Neuron (in vitro differentiated cells): ENCODE data around the gene EEF1A2.
"Not testable (repeated sequence)": the region's sequence is repeated elsewhere in the genome, so short reads cannot be mapped to it uniquely, and the experiment has no call there.

Experiments
- H2AFZ ChIP-seq: one replicate; pipeline ENCODE4 v1.6.1; 2013; ENCODE audit warnings: low read depth, mild to moderate bottlenecking, inconsistent platforms, low read length, moderate library complexity
- H3K27me3 ChIP-seq: one replicate; pipeline ENCODE4 v1.6.1; 2013; ENCODE audit warnings: low read length; ENCODE audit not compliant: insufficient read depth
- H3K36me3 ChIP-seq: one replicate; pipeline ENCODE4 v1.6.1; 2013; ENCODE audit warnings: low read length; ENCODE audit not compliant: insufficient read depth
- H3K4me1 ChIP-seq: one replicate; pipeline ENCODE4 v1.6.1; 2013; ENCODE audit warnings: low read length; ENCODE audit not compliant: insufficient read depth
- H3K4me3 ChIP-seq: 2 replicates; pipeline ENCODE4 v1.5.1; 2013; ENCODE audit warnings: mild to moderate bottlenecking, low read length, moderate library complexity
- H3K9me3 ChIP-seq: one replicate; pipeline ENCODE4 v1.6.1; 2013; ENCODE audit warnings: low read length

Gene EEF1A2

DNA sequence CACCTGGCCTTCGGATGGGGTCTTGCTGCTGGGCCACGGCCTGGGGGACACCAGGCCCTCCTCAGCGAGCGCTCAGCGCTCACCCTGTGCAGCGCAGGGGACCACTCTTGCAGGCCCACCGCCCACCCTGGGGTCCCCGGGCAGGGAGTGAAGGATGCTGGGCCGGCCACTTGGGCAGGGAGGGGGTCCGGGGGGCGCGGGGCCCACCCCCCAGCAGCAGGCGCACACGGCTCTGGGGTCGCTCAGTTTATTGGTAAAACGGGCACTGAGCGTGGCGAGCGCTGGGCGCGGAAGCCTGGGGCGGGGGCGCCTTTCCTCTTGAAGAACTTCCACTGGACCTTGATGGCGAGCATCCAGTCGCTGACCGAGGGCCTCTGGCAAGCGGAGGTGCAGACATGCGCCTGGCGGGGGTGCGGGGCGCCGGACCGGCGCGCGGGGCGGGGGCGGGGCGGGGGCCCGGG lies 11.1 kb downstream of the EEF1A2 start:
- Histone ChIP-seq H3K36me3 (peaks cover 4% of the 10 kb centered on the region), H3K9me3 (peaks cover 10% of the 10 kb centered on the region), H3K4me3 (no peak overlapping the region), H3K4me1 (peaks cover 8% of the 10 kb centered on the region), H3K27me3 (peaks cover 17% of the 10 kb centered on the region), H2AFZ (no peak overlapping the region)

DNA sequence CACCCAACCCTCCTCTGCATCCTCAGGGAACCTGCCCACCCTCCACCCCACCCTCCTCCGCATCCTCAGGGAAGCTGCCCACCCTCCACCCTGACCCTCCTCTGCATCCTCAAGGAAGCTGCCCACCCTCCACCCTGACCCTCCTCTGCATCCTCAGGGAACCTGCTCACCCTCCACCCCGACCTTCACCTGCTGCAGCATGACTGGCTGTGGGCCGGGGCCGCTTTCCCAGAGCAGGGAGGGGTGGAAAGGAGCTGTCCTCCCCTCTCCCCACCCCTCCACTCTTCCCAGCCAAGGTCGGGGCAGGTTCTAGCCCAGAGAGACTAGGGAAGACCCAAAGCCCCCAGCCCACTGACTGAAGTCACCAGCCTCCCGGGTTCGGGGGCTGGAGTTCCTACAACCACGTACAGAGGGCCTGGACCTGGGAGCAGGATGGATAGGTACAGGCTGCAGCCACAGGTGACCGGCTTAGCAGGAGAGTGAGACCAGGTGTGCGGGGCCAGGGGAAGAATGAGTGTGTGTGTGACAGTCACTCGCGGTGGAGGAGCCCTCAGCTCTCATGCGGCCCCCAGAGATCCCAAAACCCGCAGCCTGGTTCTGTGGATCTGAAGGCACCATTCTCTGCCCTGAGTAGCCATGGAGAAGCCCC lies 11.6 kb downstream of the EEF1A2 start:
- Histone ChIP-seq H3K36me3 (no peaks in the 10 kb centered on the region), H3K27me3 (peaks cover 17% of the 10 kb centered on the region), H3K4me3 (no peak overlapping the region), H2AFZ (no peak overlapping the region), H3K4me1 (peaks cover 8% of the 10 kb centered on the region), H3K9me3 (peaks cover 6% of the 10 kb centered on the region)

DNA sequence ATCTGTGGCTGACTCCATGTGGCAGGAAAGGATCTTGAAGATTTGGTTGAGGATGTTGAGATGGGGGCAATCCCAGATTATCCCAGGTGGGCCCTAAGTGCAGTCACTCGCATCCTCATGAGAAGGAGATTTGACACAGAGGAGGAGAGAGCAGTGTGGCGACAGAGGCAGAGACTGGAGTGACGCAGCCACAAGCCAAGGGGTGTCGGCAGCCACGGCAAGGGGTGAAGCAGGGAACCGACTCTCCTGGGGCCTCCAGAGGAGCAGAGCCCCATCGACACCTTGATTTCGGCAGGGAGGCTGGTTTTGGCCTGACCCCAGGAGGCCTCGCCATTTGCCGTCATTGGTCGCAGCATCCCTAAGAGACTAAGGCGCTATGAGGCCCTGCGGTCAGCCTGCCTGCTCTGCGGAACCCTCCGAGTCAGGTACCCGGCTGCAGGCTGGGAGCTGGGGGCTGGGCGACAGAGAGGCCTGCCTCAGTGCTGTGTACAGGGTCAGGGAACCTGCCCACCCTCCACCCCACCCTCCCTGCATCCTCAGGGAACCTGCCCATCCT lies 12.5 kb downstream of the EEF1A2 start:
- H3K36me3 ChIP-seq = no peaks in the 10 kb centered on the region
- peaks cover 6% of the 10 kb centered on the region for H3K9me3 ChIP-seq
- no peak overlapping the region for H2AFZ ChIP-seq
- no peak overlapping the region for H3K4me3 ChIP-seq
- H3K4me1 ChIP-seq = peaks cover 8% of the 10 kb centered on the region
- peaks cover 19% of the 10 kb centered on the region for H3K27me3 ChIP-seq

DNA sequence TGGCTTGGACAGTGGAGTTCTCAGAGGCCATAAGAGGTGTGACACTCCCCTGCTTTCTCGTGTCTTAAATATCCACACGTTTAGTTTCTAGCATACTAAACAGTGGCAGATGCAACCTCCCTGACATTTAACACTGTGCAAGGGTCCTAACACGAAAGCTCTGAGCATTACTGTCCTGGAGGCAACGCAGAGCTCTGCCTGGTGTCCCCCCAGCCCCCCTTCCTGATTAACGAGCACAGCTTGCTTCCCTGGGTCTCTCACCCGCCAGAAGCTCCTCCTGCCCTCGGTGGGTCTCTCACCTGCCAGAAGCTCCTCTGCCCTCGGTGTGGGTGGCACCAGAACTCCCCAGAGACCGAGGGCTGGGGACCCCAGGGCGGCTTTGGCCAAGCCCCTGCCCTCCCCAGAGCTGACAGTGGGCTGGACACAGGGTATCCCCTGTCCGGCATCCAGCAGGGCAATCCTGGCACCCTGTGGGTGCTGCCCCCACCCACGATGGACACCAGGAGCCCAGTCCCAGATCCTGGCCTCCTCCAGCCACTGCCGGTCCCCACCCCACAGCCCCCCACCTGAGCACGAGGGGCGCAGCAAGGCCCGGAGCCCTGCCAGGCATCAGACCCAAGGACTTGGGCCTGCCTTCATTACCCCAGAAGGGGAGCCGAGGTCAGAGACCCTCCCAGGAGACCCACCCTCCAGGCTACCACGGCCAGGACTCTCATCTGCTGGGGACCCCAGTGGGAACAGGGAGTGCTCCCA lies 14.1 kb downstream of the EEF1A2 start:
- Histone ChIP-seq H3K9me3 (peaks cover 6% of the 10 kb centered on the region), H3K27me3 (peaks cover 22% of the 10 kb centered on the region), H2AFZ (no peak overlapping the region), H3K4me1 (peaks cover 8% of the 10 kb centered on the region), H3K36me3 (no peaks in the 10 kb centered on the region), H3K4me3 (no peak overlapping the region)

DNA sequence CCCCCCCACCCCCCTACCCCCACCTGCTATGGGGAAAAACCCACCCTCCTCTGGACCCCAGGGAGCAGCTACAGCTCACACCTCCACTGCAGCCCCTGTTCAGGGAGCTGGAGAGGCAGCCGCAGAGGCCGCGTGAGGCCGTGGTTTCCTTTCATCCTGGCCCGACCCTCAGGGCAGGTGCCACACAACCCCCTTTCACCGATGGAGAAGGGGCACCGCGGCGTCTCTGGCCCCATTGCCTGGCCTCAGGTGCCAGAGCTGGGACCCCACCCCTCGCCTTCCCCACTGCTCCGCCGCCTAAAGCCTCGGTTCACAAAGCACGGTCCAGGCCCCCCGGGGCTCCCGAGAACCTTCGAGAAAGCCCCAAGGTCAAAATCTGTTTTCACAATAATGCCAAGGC lies 14.6 kb downstream of the EEF1A2 start:
- peaks cover 21% of the 10 kb centered on the region for H3K27me3 ChIP-seq
- H2AFZ ChIP-seq = no peak overlapping the region
- peaks cover 6% of the 10 kb centered on the region for H3K9me3 ChIP-seq
- no peak overlapping the region for H3K4me3 ChIP-seq
- H3K4me1 ChIP-seq = peaks cover 8% of the 10 kb centered on the region
- H3K36me3 ChIP-seq = no peaks in the 10 kb centered on the region

DNA sequence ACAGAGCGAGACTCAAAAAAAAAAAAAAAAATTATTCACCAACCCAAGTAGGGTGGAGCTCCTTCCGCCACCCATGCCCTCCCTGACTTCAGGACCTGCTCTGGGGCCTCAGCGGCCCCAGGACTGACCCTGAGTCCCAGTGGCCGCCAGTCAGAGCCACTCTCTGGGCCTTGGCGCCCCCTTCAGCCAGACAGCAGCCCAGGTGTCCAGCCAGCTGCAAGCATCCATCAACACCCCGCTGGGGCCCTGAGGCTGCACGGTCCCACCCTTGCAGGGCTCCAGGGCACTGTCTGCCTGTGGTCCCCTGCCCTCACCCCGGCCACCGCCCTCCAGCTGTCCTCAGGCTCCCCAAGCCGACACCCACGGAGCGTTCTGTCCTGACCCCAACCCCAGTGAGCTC lies 15.0 kb downstream of the EEF1A2 start:
- Histone ChIP-seq H3K9me3 (peaks cover 6% of the 10 kb centered on the region), H3K36me3 (no peaks in the 10 kb centered on the region), H3K27me3 (peaks cover 20% of the 10 kb centered on the region), H3K4me3 (no peak overlapping the region), H2AFZ (no peak overlapping the region), H3K4me1 (peaks cover 8% of the 10 kb centered on the region)

DNA sequence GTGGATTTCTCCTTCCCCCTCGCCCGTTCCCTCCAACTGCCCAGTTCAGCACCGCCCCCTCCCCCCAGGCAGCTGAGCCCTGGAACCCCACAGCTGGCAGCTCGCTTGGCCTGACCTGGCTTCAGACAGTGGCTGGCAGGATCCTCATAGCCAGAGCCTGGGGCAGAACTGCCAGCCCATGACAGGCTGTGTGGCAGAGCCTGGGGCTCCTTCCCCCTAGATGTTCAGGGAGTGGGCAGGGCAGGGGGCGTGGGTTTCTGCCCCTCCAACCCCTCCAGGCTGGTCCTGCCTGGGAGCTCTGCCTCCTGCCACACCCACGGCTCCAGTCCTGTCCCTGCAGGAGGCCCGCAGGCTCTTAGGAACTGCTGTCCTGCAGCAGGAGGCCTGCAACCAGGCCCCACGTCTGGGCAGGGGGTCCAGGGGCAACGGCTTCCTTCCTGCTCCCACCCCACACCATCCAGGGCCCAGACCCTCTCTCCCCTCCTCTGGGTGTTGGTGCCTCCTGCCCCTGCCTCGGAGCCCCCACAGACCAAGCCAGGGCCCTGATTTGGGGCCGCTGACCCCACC lies 16.8 kb downstream of the EEF1A2 start:
- H3K36me3 ChIP-seq = no peaks in the 10 kb centered on the region
- H3K4me3 ChIP-seq = no peak overlapping the region
- H3K4me1 ChIP-seq = peaks cover 8% of the 10 kb centered on the region
- H3K9me3 ChIP-seq = peaks cover 6% of the 10 kb centered on the region
- peaks cover 17% of the 10 kb centered on the region for H3K27me3 ChIP-seq
- no peak overlapping the region for H2AFZ ChIP-seq

DNA sequence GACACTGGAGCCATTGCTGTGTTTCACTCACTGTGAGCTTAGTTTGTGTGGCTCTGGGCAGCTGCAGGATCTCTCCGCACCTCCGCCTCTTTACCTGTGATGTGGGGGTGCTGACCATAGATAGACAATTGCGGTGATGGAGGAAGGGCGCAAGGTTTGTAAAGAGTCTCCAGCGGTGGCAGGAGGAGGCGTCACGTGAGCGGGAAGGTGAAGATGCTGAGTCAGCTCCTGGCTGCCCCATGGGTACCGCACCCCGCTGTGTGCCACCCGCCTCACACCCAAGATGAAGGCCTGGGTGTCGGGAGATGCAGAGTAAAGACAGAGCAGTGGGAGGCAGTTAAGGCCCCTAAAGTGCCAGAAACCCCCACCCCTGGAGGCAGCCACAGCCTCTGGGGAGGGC lies 17.4 kb downstream of the EEF1A2 start:
- peaks cover 8% of the 10 kb centered on the region for H3K4me1 ChIP-seq
- no peak overlapping the region for H2AFZ ChIP-seq
- peaks cover 19% of the 10 kb centered on the region for H3K27me3 ChIP-seq
- peaks cover 3% of the 10 kb centered on the region for H3K9me3 ChIP-seq
- no peaks in the 10 kb centered on the region for H3K36me3 ChIP-seq
- H3K4me3 ChIP-seq = no peak overlapping the region

DNA sequence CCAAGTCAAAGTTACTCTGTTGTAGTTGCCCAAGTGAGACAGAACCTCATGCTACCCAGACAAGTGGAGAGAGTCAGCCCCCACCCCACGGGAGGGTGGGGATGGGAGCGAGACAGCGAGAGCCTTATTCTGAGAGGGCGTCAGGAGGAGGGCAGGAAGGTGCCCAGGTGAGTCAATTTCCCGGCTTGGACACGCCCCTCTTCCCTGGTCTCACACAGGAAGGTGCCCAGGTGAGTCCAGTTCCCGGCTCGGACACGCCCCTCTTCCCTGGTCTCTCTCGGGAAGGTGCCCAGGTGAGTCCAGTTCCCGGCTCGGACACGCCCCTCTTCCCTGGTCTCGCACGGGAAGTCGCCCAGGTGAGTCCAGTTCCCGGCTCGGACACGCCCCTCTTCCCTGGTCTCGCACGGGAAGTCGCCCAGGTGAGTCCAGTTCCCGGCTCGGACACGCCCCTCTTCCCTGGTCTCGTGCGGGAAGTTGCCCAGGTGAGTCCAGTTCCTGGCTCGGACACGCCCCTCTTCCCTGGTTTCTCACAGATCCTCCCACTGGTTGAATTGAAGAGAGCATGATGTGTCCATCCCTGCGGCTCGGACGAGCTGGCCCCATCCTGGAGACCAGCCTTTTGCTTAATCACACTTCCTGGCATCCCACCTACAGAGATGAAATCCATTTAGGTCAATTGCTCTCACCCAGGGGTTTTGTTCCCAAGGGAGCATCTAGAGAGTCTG lies 19.0 kb downstream of the EEF1A2 start:
- H3K27me3 ChIP-seq = peaks cover 27% of the 10 kb centered on the region
- H3K4me1 ChIP-seq, H3K4me3 ChIP-seq, H3K36me3 ChIP-seq, H2AFZ ChIP-seq, H3K9me3 ChIP-seq: not testable (repeated sequence)

DNA sequence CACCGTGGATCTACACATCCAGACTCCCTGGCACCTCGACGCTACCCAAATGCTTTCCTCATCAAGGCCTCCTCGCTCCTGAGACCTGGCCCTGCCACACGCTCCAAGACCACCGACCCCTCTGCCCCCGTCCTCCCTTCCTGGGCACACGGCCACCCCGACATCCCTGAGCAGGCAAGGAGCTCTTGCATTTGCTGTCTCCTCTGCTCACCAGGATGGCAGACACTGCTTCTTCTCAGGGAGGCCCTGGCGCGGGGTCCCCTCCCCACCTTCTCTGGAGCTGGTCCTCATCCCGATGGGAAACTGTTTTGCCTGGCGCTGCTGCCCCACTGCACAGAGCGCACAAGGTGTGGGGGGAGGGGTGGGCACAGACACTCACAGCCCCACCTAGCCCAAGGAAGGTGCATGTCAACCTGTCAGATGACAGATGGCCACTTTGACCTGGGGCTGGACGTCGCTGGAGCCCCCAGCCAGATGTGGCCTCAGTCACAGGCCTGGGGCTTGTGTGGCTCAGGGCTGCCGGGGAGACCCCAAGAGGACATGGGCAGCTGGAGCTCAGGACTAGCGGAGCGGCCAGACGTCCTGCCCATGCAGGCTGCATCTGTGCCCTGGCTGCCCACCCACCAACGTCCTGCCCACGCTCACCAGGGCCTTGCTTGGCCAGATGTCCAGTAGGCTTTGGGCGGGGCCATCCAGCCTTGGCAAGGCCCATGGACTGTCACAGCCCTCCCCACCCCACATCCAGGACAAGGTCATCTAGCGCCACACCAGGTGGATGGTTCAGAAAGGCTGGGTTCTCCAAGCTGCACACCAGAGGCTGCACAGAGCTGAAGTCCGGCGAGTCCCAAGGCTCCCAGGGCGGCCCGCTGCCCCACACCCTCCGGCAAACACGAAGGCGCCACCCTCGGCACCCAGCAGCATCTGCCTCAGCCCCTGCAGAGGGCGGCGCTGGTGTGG lies 20.3 kb downstream of the EEF1A2 start:
- H3K9me3 ChIP-seq = no peaks in the 10 kb centered on the region
- H3K27me3 ChIP-seq = peaks cover 38% of the 10 kb centered on the region
- no peak overlapping the region for H2AFZ ChIP-seq
- H3K36me3 ChIP-seq = no peaks in the 10 kb centered on the region
- H3K4me1 ChIP-seq = peaks cover 3% of the 10 kb centered on the region
- no peak overlapping the region for H3K4me3 ChIP-seq

DNA sequence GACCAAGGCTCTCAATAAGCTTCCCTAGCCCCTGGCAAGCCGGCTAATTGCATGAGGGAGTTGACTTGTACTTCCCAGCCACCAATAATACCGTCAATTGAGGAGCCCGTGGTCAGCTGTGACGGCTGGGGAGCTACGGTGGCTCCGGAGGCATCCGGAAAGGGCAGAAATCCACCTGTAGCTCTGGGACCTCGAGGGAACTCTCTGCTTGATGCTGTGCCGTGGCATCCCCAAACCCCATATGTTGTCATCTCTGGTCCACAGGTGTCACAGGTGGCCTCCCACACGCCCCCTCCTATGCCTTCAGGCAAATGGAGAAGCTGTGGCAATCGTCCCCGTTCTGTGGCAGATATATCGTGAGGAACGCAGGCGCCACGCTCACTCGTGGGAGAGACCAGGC lies 20.9 kb downstream of the EEF1A2 start:
- H3K9me3 ChIP-seq = no peaks in the 10 kb centered on the region
- peaks cover 39% of the 10 kb centered on the region for H3K27me3 ChIP-seq
- H3K4me1 ChIP-seq = peaks cover 9% of the 10 kb centered on the region
- no peak overlapping the region for H2AFZ ChIP-seq
- H3K36me3 ChIP-seq = no peaks in the 10 kb centered on the region
- H3K4me3 ChIP-seq = no peak overlapping the region

DNA sequence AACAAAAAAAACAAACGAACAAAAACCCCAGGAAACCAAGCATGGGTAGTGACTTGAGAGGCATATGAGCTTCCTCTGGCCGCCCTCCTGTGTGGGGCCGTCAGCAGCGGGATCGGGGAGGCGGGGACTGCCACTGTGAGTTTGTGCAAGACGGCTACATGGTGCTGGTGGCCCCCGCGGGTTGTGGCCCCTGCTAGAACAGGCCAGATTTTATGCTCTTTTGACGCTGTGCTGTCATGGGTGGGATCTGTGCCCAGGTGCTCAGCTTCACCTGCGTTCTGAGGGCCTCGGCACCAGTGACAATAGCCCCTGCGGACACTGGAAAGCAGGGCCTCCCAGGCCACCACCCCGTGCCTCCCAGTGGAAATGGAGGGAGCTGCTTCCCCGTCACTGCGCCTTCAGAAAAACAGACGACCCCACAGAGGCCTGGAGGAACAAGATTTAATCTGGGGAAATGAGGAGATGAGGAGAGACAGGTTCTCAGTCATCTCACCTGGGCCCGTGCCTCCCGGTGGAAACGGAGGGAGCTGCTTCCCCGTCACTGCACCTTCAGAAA lies 21.7 kb downstream of the EEF1A2 start:
- Histone ChIP-seq H3K4me1 (peaks cover 9% of the 10 kb centered on the region), H3K36me3 (no peaks in the 10 kb centered on the region), H3K27me3 (peaks cover 39% of the 10 kb centered on the region), H3K9me3 (no peaks in the 10 kb centered on the region), H3K4me3 (no peak overlapping the region), H2AFZ (no peak overlapping the region)
